WI38 (cell line): ENCODE measurements around the gene RPS14.

Experiments used
- H3K4me3 ChIP-seq: 2 replicates; pipeline ENCODE4 v1.5.1; 2011; ENCODE audit warnings: low read depth, mild to moderate bottlenecking, control low read depth, low read length
- TF ChIP-seq, protein P1 (sequence below): IDR thresholded peaks from 2 replicates; pipeline ENCODE4 v1.5.1; 2012; ENCODE audit warnings: low read depth, mild to moderate bottlenecking, control low read depth, low read length

The RPS14 gene

DNA sequence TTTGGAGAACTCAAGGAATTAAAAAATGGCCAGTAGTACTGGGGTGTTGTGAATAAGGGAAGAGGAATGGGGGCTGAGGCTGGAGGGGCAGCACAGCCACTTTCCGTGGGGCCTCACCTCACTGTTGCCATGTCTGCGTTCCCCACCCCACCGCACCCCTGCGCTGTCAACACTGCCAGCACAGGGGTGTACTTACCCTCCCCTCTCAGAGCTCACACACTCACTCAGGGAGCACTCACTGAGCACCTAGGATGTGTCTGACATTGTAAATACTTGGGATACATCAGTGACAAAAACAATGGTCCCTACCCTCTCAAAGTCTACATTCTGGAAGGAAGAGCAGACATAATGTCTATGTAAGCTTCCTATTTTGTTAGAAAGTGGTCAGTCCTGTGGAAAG, 3.4 kb upstream of the RPS14 start:
- no peak overlapping the region for H3K4me3 ChIP-seq
- TF ChIP-seq, protein P1, sequence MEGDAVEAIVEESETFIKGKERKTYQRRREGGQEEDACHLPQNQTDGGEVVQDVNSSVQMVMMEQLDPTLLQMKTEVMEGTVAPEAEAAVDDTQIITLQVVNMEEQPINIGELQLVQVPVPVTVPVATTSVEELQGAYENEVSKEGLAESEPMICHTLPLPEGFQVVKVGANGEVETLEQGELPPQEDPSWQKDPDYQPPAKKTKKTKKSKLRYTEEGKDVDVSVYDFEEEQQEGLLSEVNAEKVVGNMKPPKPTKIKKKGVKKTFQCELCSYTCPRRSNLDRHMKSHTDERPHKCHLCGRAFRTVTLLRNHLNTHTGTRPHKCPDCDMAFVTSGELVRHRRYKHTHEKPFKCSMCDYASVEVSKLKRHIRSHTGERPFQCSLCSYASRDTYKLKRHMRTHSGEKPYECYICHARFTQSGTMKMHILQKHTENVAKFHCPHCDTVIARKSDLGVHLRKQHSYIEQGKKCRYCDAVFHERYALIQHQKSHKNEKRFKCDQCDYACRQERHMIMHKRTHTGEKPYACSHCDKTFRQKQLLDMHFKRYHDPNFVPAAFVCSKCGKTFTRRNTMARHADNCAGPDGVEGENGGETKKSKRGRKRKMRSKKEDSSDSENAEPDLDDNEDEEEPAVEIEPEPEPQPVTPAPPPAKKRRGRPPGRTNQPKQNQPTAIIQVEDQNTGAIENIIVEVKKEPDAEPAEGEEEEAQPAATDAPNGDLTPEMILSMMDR, result no peak

DNA sequence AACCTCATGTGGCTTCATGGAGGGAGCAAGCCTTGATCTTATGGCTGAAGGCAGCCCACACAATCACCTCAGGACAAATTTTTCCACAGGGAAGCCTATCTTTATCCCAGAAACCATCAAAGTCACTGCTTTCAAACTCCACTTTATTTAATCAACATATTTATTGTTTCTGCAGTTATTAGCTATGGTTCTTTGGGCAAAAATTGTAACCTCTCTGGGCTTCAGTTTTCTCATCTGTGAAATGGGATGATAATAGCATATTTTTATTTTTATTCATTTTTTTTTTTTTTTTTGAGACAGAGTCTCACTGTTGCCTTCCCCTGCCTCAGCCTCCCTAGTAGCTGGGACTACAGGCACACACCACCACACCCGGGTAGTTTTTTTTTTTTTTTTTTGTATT, 2.1 kb upstream of the RPS14 start:
- no peak overlapping the region for H3K4me3 ChIP-seq

DNA sequence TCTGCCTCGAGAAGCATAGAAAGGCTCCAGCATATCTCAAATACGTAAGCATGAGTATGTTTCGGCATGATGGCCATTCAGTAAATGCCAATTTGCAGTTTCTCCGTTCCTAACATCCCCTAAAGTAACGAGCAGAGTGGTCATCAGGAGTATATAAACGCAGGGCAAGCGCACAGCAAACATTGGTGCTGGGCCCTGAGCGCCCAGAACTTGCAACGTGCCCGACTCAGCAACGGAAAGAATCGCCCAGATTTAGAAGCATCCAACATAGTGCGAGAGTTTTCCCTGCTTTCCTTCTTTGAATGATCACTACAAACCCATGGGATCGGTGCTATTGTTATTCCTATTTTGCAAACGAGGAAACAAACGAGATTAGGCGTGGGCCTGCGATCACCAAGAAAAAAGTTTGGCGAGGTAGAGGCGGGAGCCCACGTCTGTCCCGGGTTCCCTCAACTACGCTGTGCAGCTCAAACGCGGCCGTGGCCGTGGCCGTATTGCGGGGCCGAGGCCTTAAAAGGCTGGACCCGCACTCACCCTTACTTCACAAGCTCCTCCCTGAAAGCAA, 505 bp downstream of the RPS14 start:
- H3K4me3 ChIP-seq, result peak overlapping the region; percentile 73
- TF ChIP-seq, protein P1, result no peak

More for the DNA sequence above, 2.1 kb upstream of the RPS14 start:
- TF ChIP-seq, protein P1, result no peak

DNA sequence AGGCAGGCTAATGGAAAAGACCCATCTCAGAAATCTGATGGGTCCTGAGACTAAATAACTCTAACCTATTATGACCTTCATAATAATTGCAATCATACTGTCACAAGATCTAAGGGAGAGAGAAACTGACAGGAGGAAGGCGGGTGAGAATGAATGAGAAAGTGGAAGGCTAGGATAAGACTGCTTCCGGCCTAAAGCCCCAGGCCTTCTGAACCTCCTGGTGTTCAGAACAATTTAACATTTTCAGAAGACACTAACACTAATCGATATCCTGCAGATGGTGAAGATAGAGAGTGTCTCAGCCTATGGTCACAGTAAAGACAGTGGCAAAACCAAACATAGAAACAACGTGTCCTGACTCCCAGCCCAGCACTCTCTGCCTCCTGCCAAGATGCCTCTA, 1.2 kb downstream of the RPS14 start:
- peak overlapping the region; percentile 73 for H3K4me3 ChIP-seq

DNA sequence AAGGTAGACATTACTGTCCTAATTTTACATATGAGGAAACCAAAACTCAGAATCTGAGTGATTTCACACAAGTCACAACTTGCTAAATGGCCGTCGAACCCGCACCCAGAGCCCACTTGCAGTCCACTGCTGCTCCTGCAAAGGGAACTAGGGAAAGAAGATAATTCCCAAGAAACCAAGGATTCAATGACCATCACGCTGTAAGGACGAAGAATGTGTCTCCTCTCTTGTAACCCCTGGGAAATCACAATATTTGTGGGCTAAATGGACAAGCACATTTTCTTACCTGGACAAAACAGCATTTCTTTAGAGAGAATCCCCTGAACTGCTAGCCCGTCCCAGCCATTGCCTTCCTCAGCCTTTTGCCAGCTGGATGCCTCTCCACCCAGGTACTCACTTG, 2.4 kb downstream of the RPS14 start:
- no peak overlapping the region for H3K4me3 ChIP-seq
- TF ChIP-seq, protein P1, result no peak

More for the DNA sequence above, 1.2 kb downstream of the RPS14 start:
- TF ChIP-seq, protein P1, result no peak

DNA sequence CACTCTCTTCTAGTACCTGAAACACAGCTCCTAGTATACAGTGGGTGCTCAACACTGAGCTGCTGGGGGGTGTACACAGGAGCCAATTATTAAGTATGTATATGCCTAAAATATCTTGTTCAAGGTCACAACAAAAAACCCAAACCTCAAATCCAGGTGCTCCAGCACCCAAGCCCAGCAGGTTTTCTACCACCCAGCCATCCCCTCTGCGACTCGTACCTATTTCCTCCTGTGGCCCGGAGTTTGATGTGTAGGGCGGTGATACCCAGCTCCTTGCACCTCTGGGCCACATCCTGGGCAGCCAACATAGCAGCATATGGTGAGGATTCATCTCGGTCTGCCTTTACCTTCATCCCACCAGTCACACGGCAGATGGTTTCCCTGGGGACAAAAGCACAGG, 3.0 kb downstream of the RPS14 start:
- no peak overlapping the region for H3K4me3 ChIP-seq
- TF ChIP-seq, protein P1, result no peak

DNA sequence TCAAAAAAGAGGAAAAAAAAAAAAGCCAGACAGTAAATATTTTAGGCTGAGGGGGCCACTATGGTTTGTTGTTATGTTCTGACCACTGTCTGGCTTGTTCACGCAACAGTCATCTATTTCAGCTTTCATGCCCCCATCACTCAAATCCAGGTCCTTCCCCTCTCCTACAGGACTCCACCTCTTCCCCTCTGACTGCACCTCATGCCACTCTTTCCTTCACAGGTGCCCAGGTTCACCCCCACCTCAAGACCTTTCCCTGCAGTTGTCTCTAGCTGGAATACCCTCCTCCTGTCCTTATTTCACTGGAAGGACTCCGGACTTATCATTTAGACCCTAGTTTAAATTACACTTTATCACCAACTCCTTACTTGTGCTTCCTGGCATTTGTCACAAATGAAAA, 3.5 kb downstream of the RPS14 start:
- no peak overlapping the region for H3K4me3 ChIP-seq
- TF ChIP-seq, protein P1, result no peak
